Brain microvascular endothelial cell (primary cell): Measurements from ENCODE around the gene SSBP1.

Experiments
- DNase-seq: peaks from one replicate; pipeline ENCODE4 v3.0.0-alpha.2; 2020
- H3K27ac ChIP-seq: fragments of 250-450 bp; sonication (Bioruptor Pico); 2 replicates; pipeline ENCODE4 v1.5.1; 2020; ENCODE audit warnings: mild to moderate bottlenecking, moderate library complexity
- H3K27me3 ChIP-seq: fragments of 250-450 bp; sonication (Bioruptor Pico); replicated peaks from 2 replicates; pipeline ENCODE4 v1.5.1; 2020; ENCODE audit warnings: mild to moderate bottlenecking
- H3K36me3 ChIP-seq: fragments of 250-450 bp; sonication (Bioruptor Pico); replicated peaks from 2 replicates; pipeline ENCODE4 v1.5.1; 2020; ENCODE audit warnings: mild to moderate bottlenecking
- H3K4me3 ChIP-seq: 2 replicates; pipeline ENCODE4 v1.5.1; 2011; ENCODE audit warnings: low read depth, mild to moderate bottlenecking, control low read depth, low read length, moderate library complexity
- CTCF ChIP-seq: IDR thresholded peaks from 2 replicates; pipeline ENCODE4 v1.5.1; 2011; ENCODE audit warnings: low read depth, mild to moderate bottlenecking, moderate library complexity, low read length, control low read depth, inconsistent platforms; ENCODE audit errors: missing control alignments
- in situ Hi-C: cut with HindIII; loops from 2 replicates; pipeline ENCODE4 v1.10.0; 2017; ENCODE audit warnings: low sequenced_read_pairs, low pct_ligation_motif_present

SSBP1 gene

GRCh38 chr7:141722529-141722928, 15.6 kb upstream of the SSBP1 start:
- H3K36me3 ChIP-seq, result no peaks in the 10 kb centered on the region
- no peak overlapping the region for H3K4me3 ChIP-seq
- no peak for TF ChIP-seq CTCF
- no peak overlapping the region for H3K27ac ChIP-seq
- in situ Hi-C loops, result no loop called here
- no peak for DNase-seq
- no peaks in the 10 kb centered on the region for H3K27me3 ChIP-seq

GRCh38 chr7:141729020-141729419, 9.1 kb upstream of the SSBP1 start:
- in situ Hi-C loops, result no loop called here
- DNase-seq, result no peak
- no peak overlapping the region for H3K4me3 ChIP-seq

GRCh38 chr7:141731476-141732149, 6.5 kb upstream of the SSBP1 start:
- Histone ChIP-seq H3K36me3 (no peaks in the 10 kb centered on the region), H3K27me3 (no peaks in the 10 kb centered on the region), H3K4me3 (no peak overlapping the region), H3K27ac (no peak overlapping the region)
- DNase-seq, result no peak
- TF ChIP-seq CTCF, result no peak
- in situ Hi-C loops, result no loop called here

More at GRCh38 chr7:141729020-141729419, 9.1 kb upstream of the SSBP1 start:
- TF ChIP-seq CTCF, result no peak
- H3K36me3 ChIP-seq, result no peaks in the 10 kb centered on the region
- no peak overlapping the region for H3K27ac ChIP-seq
- H3K27me3 ChIP-seq, result no peaks in the 10 kb centered on the region

GRCh38 chr7:141737118-141737835, 881 bp upstream of the SSBP1 start:
- Histone ChIP-seq H3K4me3 (peak overlapping the region; percentile 99), H3K36me3 (peaks cover 16% of the 10 kb centered on the region), H3K27me3 (no peaks in the 10 kb centered on the region), H3K27ac (peak overlapping the region; percentile 64)
- in situ Hi-C loops, result no loop called here
- DNase-seq, result no peak
- TF ChIP-seq CTCF, result no peak

GRCh38 chr7:141738592-141739013, 445 bp downstream of the SSBP1 start:
- H3K36me3 ChIP-seq, result peaks cover 26% of the 10 kb centered on the region
- TF ChIP-seq CTCF, result peak; percentile 52
- no peak for DNase-seq
- peak overlapping the region; percentile 84 for H3K27ac ChIP-seq
- peak overlapping the region; percentile 99 for H3K4me3 ChIP-seq
- no peaks in the 10 kb centered on the region for H3K27me3 ChIP-seq
- in situ Hi-C loops, result no loop called here

GRCh38 chr7:141739250-141739649, 1.1 kb downstream of the SSBP1 start:
- TF ChIP-seq CTCF, result no peak
- Histone ChIP-seq H3K4me3 (peak overlapping the region; percentile 99), H3K36me3 (peaks cover 32% of the 10 kb centered on the region), H3K27ac (no peak overlapping the region), H3K27me3 (no peaks in the 10 kb centered on the region)
- DNase-seq, result no peak
- in situ Hi-C loops, result no loop called here
